Measurements from ENCODE around the gene NXPE3.

- TF ChIP-seq, protein P1, sequence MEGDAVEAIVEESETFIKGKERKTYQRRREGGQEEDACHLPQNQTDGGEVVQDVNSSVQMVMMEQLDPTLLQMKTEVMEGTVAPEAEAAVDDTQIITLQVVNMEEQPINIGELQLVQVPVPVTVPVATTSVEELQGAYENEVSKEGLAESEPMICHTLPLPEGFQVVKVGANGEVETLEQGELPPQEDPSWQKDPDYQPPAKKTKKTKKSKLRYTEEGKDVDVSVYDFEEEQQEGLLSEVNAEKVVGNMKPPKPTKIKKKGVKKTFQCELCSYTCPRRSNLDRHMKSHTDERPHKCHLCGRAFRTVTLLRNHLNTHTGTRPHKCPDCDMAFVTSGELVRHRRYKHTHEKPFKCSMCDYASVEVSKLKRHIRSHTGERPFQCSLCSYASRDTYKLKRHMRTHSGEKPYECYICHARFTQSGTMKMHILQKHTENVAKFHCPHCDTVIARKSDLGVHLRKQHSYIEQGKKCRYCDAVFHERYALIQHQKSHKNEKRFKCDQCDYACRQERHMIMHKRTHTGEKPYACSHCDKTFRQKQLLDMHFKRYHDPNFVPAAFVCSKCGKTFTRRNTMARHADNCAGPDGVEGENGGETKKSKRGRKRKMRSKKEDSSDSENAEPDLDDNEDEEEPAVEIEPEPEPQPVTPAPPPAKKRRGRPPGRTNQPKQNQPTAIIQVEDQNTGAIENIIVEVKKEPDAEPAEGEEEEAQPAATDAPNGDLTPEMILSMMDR (IDR thresholded peaks at IDR 0.05; ENCODE audit: low read depth, low read length): no peak
- TF ChIP-seq POLR2A (IDR thresholded peaks at IDR 0.05; ENCODE audit: extremely low read depth, insufficient read length) (no peak), MAX (IDR thresholded peaks at IDR 0.05; ENCODE audit: low read depth, low read length) (no peak)
These were observed 72.2 kb downstream of the NXPE3 start for GRCh38 chr3:101851072-101851770.

Data from NB4 (cell line).